GM18868 (cell line): Measurements from ENCODE around the gene ERP44.
"Not testable (repeated sequence)": the region's sequence is repeated elsewhere in the genome, so short reads cannot be mapped to it uniquely, and the experiment has no call there.

Source experiments
- ATAC-seq: cut with Tn5 transposase; IDR thresholded peaks from one replicate; pipeline ENCODE4 v1.9.1; 2021; ENCODE audit warnings: mild to moderate bottlenecking, moderate library complexity; ENCODE audit not compliant: unreplicated experiment

ERP44 gene

DNA sequence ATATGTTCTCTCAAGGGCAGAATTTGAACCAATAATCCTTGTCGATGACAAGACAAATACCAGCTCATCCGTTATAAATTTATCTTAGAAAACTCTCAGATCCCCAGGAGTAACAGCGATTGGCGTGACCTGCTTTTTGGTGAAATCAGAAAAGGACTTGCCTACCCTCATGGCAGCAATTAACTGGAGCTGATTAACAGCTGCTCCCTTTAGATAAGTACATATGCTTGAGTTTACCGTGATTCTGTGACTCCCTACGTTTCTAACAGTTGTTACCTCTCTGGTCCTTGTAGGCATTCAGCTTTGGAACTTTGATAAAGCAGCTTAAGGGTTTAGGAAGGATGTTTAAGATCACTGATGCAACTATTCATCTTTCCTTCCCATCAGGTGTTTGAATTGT lies 2.8 kb upstream of the ERP44 start:
- no peak for ATAC-seq

DNA sequence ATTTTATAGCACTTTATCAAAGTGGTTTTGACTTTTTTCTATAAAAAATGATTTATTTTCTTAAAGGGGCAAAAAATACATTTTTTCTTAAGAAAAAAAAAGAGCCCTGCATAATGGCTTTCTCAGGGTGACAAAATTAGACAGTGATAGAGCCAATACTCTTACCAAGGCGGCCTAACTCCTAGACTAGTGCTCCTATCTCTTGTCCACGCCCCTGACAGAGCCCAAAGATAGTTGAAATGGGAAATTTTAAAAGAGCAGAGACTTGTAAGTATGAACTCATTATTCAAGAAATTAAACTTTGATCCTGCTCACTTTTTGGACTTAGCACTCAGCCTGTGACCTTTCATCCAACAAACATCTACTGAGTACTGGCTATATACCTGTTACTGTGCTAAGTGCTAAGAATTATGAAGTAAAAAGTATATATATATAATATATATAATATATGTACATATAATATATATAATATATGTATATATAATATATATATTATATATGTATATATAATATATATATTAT lies 1.4 kb upstream of the ERP44 start:
- no peak for ATAC-seq

DNA sequence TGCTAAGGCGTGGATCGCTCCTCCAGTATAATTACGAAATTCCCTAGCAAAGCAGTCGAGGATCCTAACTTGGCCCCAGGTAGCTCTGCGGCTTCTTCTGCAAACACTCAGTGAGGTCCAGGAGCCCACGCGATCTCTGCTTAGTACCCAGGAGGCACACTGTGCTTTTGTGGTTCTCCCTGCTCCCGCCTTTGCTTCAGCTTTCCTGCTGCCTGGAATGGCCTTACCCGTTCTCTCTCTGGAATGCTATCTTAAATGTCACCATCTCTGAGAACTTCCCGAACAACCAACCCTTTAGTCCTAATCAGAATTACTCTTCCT lies 882 bp upstream of the ERP44 start:
- ATAC-seq = peak; percentile 2

DNA sequence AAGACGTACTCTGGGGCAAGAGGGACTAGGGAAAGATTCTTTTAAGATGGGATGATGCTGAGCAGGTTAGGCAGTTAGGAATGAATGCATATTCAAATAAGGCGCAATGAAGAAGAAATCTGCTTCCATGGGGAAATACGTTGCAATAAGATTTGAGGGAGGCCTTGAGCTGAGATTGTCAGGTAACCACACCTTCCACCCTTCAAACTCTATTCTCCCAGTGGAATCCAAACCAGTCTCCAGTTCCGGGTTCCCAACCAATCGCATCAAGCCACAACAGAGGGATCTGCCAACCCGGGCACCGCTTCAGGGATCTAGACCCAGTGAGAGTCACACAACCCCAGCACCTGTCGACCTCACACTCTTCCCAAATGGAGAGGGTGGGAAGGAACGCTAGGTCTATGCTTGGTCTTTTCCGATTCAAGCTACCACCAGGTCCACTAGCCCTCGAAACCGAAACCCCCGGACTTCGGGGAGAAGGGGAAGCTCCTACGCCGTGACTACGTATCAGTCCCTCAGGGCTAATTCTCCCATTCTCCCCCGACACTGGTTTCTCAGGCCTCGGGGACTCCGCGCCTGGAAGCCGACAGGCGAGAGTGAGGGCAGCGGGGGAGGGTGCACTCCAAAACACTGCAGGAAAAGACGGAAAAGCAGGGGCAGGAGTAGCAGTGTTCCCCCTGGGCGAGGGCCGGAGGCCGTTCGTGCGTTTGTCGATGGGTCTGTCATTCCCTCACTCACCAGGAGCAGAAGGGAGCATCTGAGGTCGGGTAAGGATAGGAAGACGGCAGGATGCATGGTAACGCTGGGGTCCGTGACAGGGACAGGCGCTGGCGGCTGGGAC lies 534 bp downstream of the ERP44 start:
- ATAC-seq = peak; percentile 7

DNA sequence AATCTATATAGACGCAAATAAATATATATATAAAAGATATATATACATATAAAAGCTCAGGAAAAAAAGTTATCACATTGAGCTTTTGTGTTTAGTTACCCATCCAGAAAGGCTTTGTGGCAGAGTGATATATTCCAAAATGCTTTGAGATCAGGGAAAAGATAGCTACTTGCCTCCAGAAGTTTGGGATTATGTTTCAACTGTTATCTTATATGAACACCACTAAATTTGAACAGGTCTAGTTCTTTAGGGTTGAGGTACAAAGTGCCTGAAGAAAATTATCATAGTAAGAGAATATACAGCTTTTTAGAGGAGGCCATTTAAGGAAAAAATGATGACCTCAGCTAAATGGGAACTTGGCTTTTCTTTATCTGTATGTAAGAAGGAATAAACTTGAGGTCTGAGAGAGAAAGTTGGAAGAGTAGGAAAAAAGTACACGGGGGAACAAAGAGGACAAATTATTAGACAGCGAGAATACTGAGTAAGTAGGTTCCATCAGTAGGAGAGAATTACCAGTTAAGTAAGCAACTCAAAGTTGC lies 2.4 kb downstream of the ERP44 start:
- ATAC-seq = no peak

DNA sequence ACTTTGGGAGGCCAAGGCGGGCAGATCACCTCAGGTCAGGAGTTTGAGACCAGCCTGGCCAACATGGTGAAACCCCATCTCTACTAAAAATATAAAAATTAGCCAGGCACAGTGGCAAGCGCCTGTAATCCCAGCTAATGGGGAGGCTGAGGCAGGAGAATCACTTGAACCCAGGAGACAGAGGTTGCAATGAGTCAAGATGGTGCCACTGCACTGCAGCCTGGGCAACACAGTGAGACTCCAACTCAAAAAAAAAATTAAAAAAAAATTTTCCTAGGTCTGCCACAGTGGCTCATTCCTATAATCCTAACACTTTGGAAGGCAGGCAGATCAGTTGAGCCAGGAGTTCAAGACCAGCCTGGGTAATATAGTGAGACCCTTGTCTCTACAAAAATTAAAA lies 4.4 kb downstream of the ERP44 start:
- not testable (repeated sequence) for ATAC-seq

DNA sequence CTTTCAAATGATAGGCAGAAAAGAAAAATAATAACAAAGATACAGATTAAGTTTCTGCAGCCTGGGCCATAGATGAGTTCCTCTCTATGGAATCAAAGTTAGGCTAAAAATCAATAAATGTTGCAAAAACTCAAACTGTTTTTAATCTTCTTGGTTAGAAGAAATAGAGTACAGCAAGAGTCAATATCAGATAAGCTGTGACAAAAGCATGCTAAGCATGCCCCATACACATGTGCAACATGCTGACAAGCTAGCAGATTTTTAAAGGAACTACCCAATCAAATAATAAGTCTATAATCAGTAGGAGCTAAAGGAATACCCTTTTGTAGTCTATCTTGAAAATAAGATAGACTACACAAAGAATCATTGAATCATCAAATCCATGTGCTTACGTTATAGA lies 6.7 kb downstream of the ERP44 start:
- ATAC-seq = no peak

DNA sequence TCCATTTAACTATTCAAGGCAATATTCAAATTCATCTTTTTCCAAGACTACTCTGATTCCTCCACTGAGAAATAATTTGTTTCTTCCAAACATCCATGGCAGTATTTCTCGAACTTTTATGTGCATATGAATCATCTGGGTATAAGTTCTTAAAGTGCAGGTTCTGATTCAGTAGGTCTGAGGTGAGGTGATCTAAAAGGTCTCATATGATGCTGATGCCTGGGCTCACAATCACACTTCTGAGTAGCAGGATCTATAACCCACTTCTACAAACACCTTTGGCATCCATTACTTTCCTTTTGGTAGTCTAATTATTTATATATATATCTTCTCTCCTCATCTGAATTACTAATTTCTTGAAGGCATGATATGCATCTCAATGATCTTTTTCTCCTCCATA lies 7.2 kb downstream of the ERP44 start:
- ATAC-seq = no peak

DNA sequence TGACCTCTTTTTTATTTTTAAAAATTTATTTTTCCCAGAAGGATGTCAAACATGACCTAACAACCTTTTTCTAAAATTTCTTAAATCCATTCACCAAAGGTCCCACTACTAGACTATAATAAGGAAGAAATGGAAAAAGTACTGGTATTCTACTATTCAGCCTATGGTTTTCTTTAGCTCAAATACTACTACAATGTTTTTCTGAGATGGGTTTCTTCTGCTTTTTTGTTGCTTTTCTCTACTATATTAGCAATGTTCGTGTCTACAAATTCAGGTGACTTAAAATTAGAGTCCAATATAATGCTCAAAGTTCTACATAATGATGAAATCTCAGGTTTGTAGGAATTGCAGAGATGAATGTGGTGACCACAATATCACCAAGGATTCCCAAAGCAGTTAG lies 7.9 kb downstream of the ERP44 start:
- ATAC-seq = no peak

DNA sequence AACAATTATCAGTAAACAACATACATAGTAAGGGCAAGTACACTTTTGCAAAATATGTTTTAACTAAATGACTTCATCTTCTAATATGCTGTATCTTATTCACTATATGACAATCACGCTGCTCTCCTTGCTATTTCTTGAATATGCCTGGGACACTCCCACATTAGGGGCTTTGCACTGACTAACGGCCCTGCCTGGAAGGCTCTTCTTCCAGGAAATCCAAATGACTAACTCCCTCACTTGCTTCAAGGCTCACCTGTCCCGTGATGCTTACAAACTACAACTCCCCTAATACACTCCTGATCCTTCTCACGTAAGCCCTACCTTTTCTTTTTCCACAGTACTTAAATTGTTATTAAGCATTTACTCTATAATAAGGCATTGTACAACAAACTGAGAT lies 10.6 kb downstream of the ERP44 start:
- ATAC-seq = no peak

DNA sequence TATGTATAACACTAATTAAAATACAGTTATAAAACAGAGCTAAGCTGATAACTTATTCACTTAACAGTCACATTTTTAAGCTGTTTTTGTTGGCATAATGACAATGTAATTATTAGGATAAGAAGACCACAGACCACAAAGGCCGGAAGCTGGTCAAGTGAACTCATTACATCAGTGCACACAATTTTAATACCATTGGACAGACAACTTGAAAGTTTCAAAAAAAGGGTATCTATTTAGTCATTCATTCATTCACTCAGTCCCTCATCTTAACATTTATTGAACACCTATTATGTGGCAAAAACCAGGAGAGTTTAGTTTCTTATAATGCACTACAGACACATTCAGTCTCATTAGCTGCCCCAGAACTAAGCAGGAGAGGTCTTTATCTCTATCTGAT lies 11.6 kb downstream of the ERP44 start:
- ATAC-seq = no peak

DNA sequence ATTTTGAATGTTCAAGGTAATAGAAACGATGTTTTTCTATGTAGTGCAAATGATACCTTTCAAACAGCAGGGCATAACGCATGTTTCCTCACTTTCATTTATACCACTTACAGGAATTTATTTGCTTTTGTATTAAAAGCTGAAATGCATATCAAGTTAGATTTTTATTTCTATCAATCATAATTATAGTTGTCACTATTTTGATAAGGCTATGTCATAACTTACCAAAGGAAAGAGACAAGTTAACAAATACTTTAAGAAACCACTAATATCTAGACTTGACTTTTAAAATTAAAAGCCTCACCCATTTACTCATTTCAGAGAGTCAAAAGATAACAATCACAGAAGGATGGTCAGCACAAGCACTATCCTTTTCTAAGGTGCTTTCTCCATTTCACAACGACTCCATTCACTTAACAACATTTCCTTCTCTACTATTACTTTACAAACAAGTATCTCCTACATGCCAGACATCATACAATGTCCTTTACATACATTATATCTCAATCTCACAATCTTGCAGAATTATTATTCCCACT lies 12.6 kb downstream of the ERP44 start:
- peak; percentile 17 for ATAC-seq

DNA sequence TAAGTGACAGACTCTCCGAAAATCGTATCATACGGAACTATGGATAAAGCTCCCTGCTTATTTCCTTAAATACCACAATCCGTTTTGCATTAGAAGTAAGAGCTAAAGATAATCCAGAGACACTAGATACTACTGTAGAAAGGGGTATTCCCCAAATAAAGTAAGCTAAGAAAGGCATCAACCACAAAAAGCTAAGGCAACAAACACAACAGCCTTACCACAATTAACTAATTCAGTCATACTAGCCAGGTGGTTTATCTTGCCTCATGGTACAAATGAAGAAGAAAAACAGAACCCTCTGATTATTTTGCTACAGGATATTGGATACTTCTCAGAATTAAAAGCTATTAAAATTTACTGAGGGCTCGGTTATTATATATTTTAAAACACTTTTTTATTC lies 14.1 kb downstream of the ERP44 start:
- peak; percentile 79 for ATAC-seq

DNA sequence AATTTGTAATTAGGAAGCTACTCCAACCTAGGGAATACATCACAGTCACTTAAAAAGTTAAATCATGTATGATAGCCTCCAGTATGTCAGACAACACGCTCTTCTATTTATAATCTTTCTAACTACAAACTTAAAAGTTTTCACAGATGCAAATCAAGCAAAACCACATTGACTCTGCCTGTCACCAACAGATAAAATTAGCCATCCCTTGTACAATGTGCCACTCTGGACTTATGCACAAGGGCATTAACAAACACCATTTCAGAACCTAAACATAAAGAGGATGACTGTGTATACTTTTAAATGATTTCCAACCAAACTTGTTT lies 14.7 kb downstream of the ERP44 start:
- peak; percentile 33 for ATAC-seq

DNA sequence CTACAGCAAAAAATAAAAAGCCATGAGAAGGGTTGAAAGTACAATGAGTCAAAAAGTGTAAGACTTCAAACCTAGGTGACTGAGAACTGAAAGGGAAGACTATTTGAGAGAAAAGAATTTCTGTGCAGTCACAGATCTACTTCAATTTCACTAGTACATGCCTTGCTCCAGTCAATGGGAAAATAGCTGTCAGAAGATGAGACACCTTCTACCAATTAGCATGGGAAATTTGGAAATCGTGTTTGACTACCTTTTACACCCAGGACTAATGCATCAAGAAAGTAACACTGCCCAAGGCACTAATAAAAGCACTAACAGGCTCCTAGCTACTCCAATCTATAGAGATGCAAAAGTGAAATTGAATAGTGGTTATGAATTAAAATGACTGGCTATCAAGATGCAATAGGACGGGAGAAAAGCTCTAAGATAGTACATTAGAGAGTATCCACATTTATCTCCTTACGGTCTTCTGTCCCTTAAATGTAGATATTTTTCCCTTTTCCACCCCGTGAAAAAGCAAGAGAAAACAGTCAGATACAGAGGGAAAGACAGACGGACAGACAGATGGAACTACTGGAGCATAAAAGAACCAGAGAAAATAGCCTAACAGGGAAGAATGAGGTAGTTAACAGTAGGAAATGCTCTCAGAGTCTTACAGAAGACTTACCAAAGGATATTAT lies 15.2 kb downstream of the ERP44 start:
- ATAC-seq = peak; percentile 52

DNA sequence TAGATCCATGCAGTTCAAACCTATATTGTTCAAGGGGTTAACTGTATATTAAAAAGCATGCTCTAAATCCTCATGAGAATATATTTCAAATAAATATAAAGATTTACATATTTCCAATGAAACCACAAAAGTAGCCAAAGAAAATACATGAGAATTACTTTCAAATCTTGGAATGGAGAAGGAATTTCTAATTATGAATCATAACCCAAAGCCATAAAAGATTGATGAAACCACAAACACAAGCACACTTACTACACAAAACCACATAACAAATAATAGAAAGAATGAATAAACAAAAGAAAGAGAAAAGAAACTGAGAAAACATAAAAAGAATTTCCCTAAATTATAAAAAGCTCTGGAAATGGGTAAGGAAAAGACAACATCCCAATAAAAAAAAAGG lies 16.0 kb downstream of the ERP44 start:
- ATAC-seq = no peak

DNA sequence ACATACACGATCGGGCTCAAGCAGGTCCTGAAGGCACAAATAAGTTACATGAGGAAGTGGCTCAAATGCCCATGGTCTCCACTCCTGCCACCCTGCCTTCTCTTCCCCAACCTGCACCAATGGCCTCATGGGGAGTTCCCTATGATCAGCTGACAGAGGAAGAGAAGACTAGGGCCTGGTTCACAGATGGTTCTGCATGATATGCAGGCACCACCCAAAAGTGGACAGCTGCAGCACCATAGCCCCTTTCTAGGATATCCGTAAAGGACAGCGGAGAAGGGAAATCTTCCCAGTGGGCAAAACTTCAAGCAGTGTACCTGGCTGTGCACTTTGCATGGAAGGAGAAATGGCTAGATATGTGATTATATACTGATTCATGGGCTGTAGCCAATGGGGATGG lies 22.5 kb downstream of the ERP44 start:
- ATAC-seq = not testable (repeated sequence)

DNA sequence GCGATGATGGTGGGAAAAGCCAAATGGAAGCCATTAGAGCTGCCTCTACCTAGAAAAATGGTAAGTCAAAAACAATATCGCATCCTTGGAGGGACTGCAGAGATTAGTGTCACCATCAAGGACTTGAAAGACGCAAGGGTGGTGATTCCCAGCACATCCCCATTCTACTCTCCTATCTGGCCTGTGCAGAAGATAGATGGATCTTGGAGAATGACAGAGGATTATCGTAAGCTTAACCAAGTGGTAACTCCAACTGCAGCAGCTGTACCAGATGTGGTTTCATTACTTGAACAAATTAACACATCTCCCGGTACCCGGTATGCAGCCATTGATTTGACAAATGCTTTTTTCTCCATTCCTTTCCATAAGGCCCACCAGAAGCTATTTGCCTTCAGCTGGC lies 23.8 kb downstream of the ERP44 start:
- ATAC-seq = no peak

DNA sequence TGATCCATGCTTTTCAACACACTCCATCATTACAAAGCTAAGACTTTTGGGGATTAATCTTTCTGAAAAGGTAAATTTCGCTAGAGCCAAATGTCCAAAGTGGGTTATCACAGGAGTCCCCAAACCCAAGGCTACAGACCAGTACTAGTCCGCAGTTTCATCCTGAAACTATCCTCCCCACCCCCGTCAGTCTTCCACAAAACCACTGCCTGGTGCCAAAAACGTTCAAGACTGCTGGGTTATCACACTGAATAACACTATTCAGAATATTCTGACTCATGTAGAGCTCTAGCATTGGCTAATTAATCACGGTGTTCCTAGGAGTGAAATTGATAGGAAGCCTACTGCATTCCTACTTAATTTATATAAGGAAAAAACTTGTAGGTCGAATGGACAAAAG lies 24.7 kb downstream of the ERP44 start:
- no peak for ATAC-seq

DNA sequence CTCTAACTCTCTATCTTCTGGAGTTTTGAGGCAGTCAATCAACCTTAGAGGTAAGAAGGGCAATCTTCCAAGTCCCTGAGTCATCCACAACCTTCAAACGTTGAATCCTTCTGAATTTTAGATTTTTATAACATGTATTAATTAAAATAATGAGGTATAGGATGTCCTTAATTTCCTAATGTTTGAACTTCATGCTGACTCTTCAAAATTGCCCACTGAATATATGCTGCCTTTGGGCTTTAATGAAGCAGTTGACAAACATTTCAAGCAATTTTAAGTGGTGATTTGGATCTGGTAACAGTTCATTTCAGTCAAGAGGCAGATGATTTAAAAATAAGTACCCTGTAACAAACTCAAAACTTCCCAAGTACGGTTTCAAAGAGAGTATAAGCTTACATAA lies 26.0 kb downstream of the ERP44 start:
- no peak for ATAC-seq

DNA sequence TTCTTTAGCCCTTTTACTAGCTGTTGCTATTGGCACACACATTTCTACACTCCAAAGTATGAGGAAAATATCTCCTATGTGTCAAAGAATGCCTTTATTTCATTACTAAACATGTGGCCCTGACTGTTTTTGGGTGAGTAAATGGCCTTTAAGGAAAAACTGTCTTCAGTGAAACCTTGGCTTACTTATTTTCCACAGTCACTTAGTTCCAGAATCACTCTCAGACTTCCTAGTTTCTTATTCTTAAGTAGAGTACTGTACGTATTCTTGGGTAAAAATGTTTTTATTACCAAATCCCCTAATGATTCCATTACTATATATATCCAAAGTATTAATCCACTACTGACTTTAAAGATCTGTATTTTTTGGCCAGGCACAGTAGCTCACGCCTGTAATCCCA lies 27.5 kb downstream of the ERP44 start:
- no peak for ATAC-seq
